ENCODE data around the gene IRGQ. TPM values are rescaled to one million over a fixed set of nuclear protein-coding genes. Genes with fewer than 3 reads are reported as not detected.

The IRGQ gene
- total and polyA plus RNA-seq, 12 donors = 7.0 to 57.9 (median 21.5) TPM

DNA sequence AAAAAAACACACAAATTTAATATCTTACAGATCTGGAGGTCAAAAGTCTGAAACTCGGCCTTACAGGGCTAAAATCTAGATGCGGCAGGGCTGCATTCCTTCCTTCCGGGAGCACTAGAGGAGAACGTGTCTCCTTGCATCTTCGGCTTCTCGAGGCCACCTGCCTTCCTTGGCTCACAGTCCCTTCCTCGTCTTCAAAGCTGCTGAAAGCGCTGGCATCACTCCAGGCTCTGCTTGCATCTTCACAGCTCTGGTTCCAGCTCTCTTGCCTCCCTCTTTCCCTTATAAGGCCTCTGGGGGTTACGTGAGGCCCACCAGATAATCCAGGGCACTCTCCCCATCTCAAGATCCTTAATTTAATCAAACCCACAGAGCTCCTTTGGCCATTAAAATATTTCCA is 31.1 kb downstream of the IRGQ start:
- intact Hi-C loops (cut with DNase I) = no loop called here
- WGBS, 4 donors = 68 to 80% (median 73%) methylated on average over 9 of the region's 9 CpGs
- H3K36me3 ChIP-seq (replicated peaks in 1 of 2) = peaks cover 0 to 1% of the 10 kb centered on the region in 2 donors
- H3K4me1 ChIP-seq (replicated peaks in 1 of 2) = peaks cover 10 to 17% of the 10 kb centered on the region in 2 donors
- TF ChIP-seq, protein P1, sequence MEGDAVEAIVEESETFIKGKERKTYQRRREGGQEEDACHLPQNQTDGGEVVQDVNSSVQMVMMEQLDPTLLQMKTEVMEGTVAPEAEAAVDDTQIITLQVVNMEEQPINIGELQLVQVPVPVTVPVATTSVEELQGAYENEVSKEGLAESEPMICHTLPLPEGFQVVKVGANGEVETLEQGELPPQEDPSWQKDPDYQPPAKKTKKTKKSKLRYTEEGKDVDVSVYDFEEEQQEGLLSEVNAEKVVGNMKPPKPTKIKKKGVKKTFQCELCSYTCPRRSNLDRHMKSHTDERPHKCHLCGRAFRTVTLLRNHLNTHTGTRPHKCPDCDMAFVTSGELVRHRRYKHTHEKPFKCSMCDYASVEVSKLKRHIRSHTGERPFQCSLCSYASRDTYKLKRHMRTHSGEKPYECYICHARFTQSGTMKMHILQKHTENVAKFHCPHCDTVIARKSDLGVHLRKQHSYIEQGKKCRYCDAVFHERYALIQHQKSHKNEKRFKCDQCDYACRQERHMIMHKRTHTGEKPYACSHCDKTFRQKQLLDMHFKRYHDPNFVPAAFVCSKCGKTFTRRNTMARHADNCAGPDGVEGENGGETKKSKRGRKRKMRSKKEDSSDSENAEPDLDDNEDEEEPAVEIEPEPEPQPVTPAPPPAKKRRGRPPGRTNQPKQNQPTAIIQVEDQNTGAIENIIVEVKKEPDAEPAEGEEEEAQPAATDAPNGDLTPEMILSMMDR (IDR thresholded peaks at IDR 0.05) = no peak
- no peak for TF ChIP-seq POLR2A (IDR thresholded peaks at IDR 0.05)
- DNase-seq = no peak
- H3K9me3 ChIP-seq (replicated peaks in 1 of 3) = no peaks in the 10 kb centered on the region
- no peaks in the 10 kb centered on the region for H3K27me3 ChIP-seq
- H3K4me3 ChIP-seq = no peak overlapping the region
- H3K27ac ChIP-seq = no peak overlapping the region

DNA sequence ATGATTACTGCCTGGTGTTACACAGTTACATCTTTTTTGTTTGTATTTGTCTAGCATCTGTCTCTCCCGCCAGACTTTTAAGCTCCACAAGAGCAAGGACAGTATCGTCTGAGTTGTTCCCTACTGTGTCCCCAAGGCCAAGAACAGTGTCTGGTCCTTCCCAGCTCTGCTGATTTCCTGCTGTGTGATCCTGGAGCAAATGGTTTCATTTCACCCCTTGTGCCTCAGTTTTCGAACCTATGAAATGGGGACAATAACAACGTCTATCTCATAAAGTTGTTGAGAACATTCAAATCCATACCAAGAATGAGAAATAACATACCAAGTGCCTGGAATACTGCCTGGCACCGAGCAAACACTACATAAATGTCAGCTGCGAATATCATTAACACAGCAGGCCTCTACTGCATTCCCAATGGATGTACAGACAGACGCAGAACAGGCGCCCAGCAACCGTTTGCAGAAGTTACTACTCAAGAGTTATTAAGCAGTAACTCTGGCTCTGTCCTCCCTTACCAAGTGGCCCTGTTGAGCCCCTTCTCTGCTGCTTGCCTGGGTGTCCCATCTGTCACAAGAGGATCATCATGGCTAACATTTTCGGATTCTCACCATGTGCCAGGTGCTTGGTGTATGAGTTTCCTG is 32.0 kb downstream of the IRGQ start:
- WGBS, 4 donors = 85 to 89% (median 89%) methylated on average over 10 of the region's 10 CpGs
- TF ChIP-seq POLR2A (IDR thresholded peaks at IDR 0.05) = no peak
- TF ChIP-seq, protein P1 (IDR thresholded peaks at IDR 0.05) = no peak
- H3K9me3 ChIP-seq (replicated peaks in 1 of 3) = no peaks in the 10 kb centered on the region
- H3K4me1 ChIP-seq (replicated peaks in 1 of 2) = peaks cover 10 to 17% of the 10 kb centered on the region in 2 donors
- intact Hi-C loops (cut with DNase I) = no loop called here
- H3K36me3 ChIP-seq (replicated peaks in 1 of 2) = peaks cover 0 to 5% of the 10 kb centered on the region in 2 donors
- no peak overlapping the region for H3K4me3 ChIP-seq
- H3K27me3 ChIP-seq = no peaks in the 10 kb centered on the region
- H3K27ac ChIP-seq = peak overlapping the region in 3 of 5 donors; percentile 82 to 94 (median 92)
- no peak for DNase-seq

DNA sequence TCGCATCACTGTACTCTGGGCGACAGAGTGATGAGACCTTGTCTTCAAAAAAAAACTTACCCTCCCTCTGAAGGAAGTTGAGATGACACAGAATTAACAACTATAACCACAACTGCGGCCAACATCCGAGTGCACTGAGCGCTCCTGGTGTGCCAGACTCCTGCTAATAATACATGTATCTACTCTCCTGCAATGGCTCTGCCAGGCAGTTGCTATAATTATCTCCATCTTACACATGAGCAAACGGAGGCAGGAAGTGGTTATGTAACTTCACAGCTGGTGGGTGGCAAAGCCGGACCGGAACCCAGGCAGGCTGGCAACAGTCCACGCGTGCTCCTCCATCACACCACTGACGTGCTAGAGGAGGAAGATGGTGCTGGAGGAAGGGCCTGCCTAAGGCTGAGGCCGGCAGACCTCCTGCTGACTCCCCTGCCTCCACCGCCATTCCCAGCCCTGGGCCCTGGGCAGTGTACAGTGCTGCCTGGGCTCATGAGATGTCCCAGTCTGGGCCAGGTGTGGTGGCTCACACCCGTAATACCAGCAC is 33.2 kb downstream of the IRGQ start:
- TF ChIP-seq, protein P1 (IDR thresholded peaks at IDR 0.05) = no peak
- peak in 1 of 2 donors; percentile 54 for TF ChIP-seq POLR2A (IDR thresholded peaks at IDR 0.05)
- no peaks in the 10 kb centered on the region for H3K9me3 ChIP-seq (replicated peaks in 1 of 3)
- no peaks in the 10 kb centered on the region for H3K27me3 ChIP-seq
- intact Hi-C loops (cut with DNase I) = no loop called here
- peaks cover 16 to 22% of the 10 kb centered on the region in 2 donors for H3K4me1 ChIP-seq (replicated peaks in 1 of 2)
- peak overlapping the region; percentile 63 to 94 (median 82) for H3K27ac ChIP-seq
- no peak overlapping the region for H3K4me3 ChIP-seq
- DNase-seq = peak; percentile 79 to 97 (median 90)
- H3K36me3 ChIP-seq (replicated peaks in 1 of 2) = peaks cover 0 to 5% of the 10 kb centered on the region in 2 donors
- WGBS, 4 donors = 16 to 33% (median 24%) methylated on average over 13 to 14 of the region's 14 CpGs

DNA sequence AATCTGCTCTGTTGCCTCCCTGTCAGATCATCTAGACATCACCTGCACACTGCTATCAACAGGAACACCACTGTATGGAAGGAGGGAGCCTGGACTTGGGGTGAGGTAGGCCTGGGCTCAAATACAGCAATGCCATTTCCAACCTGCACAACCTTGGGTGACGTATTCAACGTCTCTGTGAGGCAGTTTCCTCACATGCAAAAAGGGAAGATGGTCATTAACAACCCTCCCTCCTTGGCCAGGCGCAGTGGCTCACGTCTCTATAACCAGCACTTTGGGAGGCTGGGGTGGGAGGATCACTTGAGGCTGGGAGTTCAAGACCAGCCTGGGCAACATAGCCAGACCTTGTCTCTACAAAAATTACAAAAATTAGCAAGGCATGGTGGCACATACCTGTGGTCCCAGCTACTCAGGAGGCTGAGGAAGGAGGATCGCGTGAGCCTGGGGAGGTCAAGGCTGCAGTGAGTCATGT is 33.7 kb downstream of the IRGQ start:
- no peaks in the 10 kb centered on the region for H3K27me3 ChIP-seq
- WGBS, 4 donors = 50 to 70% (median 62%) methylated on average over 5 to 6 of the region's 6 CpGs
- peaks cover 0 to 5% of the 10 kb centered on the region in 2 donors for H3K36me3 ChIP-seq (replicated peaks in 1 of 2)
- peaks cover 17 to 22% of the 10 kb centered on the region in 2 donors for H3K4me1 ChIP-seq (replicated peaks in 1 of 2)
- peak overlapping the region; percentile 63 to 94 (median 82) for H3K27ac ChIP-seq
- intact Hi-C loops (cut with DNase I) = no loop called here
- peak in 1 of 7 donors; percentile 58 for DNase-seq
- TF ChIP-seq POLR2A (IDR thresholded peaks at IDR 0.05) = no peak
- TF ChIP-seq, protein P1 (IDR thresholded peaks at IDR 0.05) = no peak
- H3K9me3 ChIP-seq (replicated peaks in 1 of 3) = no peaks in the 10 kb centered on the region
- H3K4me3 ChIP-seq = no peak overlapping the region
